Stimulated activated CD4-positive, alpha-beta T cell treated with anti-CD3 and anti-CD28 coated beads, TNF-alpha, amount 100 ng/mL, for 1 hour (primary cell): Measurements from ENCODE around the gene ZNF630.
"Not testable (repeated sequence)": the region's sequence is repeated elsewhere in the genome, so short reads cannot be mapped to it uniquely, and the experiment has no call there.

ENCODE experiments used
- DNase-seq, 3 donors: peaks; one replicate each; pipeline ENCODE4 v3.0.0-alpha.2; 2020; ENCODE audit warnings: low read depth in 3 of 3, low spot score in 1 of 3

Gene ZNF630

GRCh38 chrX:48071064-48071985, at the start of gene ZNF630:
TSS of gene ZNF630 (minus strand) at chrX:48071640. CDS start at chrX:48066886, 4,754 bp downstream.
- peak in 2 of 3 donors; percentile 9 to 28 for DNase-seq

- no peak for DNase-seq
Measured at GRCh38 chrX:48107717-48108116, 36.3 kb upstream of the ZNF630 start.

GRCh38 chrX:48102874-48103374, 31.5 kb upstream of the ZNF630 start:
- no peak for DNase-seq

- DNase-seq = no peak
Measured at GRCh38 chrX:48101443-48101842, 30.0 kb upstream of the ZNF630 start.

GRCh38 chrX:48092558-48092957, 21.1 kb upstream of the ZNF630 start:
- DNase-seq = not testable (repeated sequence)

GRCh38 chrX:48090123-48090522, 18.7 kb upstream of the ZNF630 start:
- DNase-seq = no peak

- DNase-seq = no peak
Measured at GRCh38 chrX:48086082-48086481, 14.6 kb upstream of the ZNF630 start.

- DNase-seq = no peak
Measured at GRCh38 chrX:48083706-48084105, 12.3 kb upstream of the ZNF630 start.

GRCh38 chrX:48083212-48083611, 11.8 kb upstream of the ZNF630 start:
- DNase-seq = peak in 1 of 3 donors; percentile 5

GRCh38 chrX:48076343-48076742, 4.9 kb upstream of the ZNF630 start:
- DNase-seq = no peak

GRCh38 chrX:48071986-48072605, 656 bp upstream of the ZNF630 start:
- DNase-seq = no peak

- no peak for DNase-seq
Measured at GRCh38 chrX:48068096-48068887, 3.1 kb downstream of the ZNF630 start.

GRCh38 chrX:48064261-48064660, 7.2 kb downstream of the ZNF630 start:
- no peak for DNase-seq

GRCh38 chrX:48059296-48059639, 12.2 kb downstream of the ZNF630 start:
- DNase-seq = no peak

- DNase-seq = no peak
Measured at GRCh38 chrX:48058621-48059295, 12.7 kb downstream of the ZNF630 start.

GRCh38 chrX:48046846-48047245, 24.6 kb downstream of the ZNF630 start:
- no peak for DNase-seq

GRCh38 chrX:48045410-48046311, 25.8 kb downstream of the ZNF630 start:
- DNase-seq = no peak

GRCh38 chrX:48043056-48043455, 28.4 kb downstream of the ZNF630 start:
- no peak for DNase-seq

- no peak for DNase-seq
Measured at GRCh38 chrX:48035891-48036290, 35.5 kb downstream of the ZNF630 start.

- DNase-seq = not testable (repeated sequence)
Measured at GRCh38 chrX:48030641-48031173, 40.7 kb downstream of the ZNF630 start.
